DMS153 treated with DMSO at 0.1 percent for 48 hours (cell line): ENCODE data around the gene TBC1D20.
"Not testable (repeated sequence)": the region's sequence is repeated elsewhere in the genome, so short reads cannot be mapped to it uniquely, and the experiment has no call there.

Experiments used
- DNase-seq: peaks from one replicate; lab custom pipeline; 2025; ENCODE audit not compliant: unreplicated experiment; lab: John Stamatoyannopoulos, UW

The TBC1D20 gene

GRCh38 chr20:402898-403581 lies 59.3 kb downstream of the TBC1D20 start:
- no peak for DNase-seq

DNA sequence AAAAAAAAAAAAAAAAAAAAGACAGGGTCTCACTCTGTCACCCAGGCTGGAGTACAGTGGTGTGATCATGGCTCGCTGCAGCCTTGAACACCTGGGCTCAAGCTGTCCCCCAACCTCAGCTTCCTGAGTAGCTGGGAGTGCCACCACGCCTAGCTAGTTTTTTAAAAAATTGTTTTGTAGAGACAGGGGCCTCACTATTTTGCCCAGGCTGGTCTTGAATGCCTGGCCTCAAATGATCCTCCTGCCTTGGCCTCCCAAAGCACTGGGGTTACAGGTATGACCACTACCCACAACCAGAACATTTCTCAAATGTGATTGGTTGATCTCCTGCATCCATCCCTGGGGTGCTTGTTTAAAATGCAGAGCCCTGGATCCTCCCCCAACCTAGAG lies 59.8 kb downstream of the TBC1D20 start:
- DNase-seq, result no peak

DNA sequence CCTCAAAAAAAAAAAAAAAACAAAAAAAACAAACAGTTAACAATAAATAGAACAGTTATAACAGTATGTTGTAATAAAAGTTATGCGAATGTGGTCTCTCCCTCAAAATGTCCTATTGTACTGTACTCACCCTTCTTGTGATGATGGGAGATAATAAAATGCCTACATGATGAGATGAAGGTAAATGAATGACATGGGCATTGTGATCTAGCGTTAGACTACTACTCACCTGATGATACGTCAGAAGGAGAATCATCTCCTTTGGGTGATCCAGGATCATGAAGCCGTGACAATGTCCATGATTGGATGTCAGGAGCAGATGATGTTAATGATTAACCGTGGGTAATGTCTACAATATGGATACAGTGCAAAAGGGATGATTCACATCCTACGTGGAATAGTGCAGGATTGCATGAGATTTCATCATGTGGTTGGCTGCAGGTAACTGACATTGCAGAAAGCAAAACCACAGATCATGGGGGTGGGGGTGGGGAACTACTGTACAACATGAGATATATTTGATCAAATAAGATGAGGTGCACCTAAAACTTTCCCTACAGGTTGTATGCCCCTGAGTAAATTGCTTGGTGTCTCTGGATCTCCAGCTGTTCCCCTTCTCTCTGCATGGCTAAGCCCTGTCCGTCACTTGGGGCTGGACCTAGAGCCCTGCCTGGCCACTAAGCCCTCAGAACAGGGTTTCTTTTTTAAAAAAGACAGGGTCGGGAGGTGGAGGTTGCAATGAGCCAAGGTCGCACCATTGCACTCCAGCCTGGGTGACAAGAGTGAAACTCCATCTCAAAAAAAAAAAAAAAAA lies 60.4 kb downstream of the TBC1D20 start:
- DNase-seq, result no peak

DNA sequence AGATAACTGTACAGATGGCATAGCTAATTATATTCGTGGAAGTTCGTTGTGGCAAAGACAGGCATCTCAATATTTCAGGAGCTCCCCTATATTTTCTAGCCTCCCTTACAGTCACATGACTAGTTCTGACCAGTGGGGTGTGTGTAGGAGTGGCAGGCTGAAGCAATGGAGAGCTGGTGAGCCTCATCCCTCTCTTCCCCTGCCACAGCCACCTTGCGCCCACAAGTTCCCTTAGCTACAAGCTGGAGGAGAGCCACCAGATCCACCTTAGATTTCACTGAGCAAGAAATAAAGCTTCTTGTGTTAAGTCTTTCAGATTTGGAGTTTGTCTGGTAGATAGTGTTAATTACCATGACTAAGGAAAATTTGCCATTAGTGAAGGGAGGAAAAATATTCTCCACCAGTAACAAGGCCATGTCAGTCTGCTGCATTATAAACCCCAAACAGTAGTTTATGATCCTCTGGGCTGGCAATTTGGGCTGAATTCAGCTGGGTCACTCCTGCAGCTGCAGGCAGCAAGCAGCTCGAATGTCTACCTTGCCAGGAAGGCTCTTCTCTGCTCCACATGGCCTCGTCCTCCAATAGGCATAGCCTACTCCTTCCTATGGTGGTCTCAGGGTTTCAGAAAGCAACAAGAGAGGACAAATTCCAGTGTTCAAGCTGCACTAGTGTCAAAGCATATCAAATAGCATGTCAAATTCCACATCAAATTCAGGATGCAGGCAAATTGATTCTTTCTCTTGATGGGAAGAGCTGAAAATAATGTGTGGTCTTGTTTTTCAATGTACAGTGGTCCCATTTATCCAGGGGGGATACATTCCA lies 61.7 kb downstream of the TBC1D20 start:
- no peak for DNase-seq

- no peak for DNase-seq
Observed at GRCh38 chr20:400128-400453, 62.2 kb downstream of the TBC1D20 start.

DNA sequence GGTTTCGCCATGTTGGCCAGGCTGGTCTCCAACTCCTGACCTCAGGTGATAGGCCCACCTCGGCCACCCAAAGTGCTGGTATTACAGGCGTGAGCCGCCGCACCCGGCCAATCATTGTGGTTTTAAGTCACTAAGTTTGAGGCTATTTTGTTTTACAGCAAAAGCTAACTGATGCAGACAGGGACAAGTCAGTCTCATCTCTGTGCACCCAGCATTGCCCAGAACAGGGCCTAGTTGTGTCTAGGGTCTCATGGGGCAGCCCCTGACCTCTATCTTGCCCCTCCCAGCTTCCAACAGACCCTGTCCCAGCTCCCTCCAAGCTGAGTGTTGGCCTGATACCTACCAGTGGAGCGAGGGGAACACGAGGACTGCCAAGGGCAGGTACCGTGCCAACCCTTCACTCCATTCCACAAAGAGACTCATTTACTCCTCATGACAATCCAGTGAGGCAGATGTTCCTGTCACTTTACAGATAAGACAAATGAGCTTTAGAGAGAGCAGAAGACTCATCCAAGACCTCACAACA lies 63.1 kb downstream of the TBC1D20 start:
- DNase-seq, result no peak

- no peak for DNase-seq
Observed at GRCh38 chr20:397432-398237, 64.7 kb downstream of the TBC1D20 start.

GRCh38 chr20:396619-397431 lies 65.5 kb downstream of the TBC1D20 start:
- DNase-seq, result no peak

- DNase-seq, result no peak
Observed at GRCh38 chr20:396252-396618, 66.1 kb downstream of the TBC1D20 start.

- DNase-seq, result not testable (repeated sequence)
Observed at GRCh38 chr20:393296-393695, 69.0 kb downstream of the TBC1D20 start.

DNA sequence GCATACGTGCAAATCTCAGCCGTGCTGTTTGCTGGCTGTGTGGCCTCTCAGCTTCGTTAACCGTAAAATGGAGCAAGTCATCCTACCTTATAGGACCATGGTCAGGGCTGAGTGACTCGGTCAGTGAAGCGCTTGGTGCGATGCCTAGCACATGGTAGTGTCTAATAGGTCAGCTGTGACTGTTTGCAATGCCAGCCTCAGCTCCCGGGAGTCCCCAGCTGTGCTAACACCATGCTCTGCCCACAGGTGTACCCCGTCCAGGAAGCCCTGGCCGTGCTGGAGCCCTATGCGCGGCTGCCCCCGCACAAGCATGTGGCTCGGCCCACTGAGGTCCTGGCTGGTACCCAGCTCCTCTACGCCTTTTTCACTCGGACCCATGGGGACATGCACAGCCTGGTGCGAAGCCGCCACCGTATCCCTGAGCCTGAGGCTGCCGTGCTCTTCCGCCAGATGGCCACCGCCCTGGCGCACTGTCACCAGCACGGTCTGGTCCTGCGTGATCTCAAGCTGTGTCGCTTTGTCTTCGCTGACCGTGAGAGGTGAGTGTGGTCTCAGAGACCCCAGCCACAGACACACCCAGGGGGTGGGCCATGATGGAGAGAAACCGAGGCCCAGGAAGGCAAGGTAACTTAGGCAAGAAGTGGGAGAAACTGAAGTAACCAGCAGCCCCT lies 71.2 kb downstream of the TBC1D20 start:
- no peak for DNase-seq

DNA sequence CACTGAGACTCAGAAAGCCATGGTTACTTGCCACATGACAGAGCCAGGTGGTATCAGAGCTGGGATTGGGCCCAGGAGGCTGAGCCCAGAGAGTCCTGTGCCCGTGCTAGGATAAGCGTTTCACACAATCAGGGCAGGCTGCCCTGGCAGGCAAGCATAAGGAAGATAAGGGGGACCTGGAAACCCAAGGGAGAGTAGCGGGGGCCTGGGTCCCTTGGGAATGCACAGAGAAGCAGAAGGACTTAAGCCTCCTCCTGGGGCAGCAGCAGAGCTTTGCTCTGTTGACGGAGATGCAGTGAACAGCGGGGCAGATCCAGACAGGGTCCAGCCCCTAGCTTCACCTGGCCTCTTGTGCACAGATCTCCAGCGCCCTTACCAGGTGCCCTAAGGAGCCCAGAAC lies 73.1 kb downstream of the TBC1D20 start:
- no peak for DNase-seq

DNA sequence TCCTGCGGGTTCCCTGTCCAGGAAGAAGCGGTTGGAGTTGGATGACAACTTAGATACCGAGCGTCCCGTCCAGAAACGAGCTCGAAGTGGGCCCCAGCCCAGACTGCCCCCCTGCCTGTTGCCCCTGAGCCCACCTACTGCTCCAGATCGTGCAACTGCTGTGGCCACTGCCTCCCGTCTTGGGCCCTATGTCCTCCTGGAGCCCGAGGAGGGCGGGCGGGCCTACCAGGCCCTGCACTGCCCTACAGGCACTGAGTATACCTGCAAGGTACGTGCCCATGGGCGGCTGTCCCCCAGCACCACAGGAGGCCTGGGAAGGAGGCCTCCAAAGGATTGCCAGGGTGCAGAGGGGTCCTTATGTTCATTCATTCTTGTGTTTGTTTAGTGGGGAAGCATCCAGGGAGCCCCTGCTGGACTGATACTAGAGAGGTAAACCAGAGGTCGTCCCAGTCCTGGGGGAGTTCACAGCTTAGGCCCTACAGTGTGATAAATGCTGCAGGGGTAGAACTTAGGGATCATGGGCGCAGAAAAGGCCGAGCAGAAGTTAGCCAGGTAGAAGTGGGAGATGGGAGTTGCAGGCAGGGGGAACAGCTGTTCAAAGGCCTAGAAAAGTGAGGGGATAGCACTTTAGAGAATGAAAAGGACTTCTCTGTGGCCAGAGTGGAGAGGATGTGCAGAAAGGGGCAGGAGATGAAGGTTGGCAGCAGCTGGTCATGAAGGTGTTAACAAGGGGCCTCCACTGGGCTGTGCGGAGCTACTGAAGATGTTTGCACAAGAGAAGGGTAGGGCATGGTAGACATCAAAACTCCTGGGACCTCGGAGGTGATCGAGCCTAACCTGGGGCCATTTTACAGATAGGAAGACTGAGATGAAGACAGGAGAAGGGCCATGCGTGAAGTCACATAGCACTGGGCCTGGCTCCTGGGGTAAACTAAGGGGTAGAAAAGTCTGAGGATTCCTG lies 74.0 kb downstream of the TBC1D20 start:
- no peak for DNase-seq

- no peak for DNase-seq
Observed at GRCh38 chr20:387520-387919, 74.8 kb downstream of the TBC1D20 start.

DNA sequence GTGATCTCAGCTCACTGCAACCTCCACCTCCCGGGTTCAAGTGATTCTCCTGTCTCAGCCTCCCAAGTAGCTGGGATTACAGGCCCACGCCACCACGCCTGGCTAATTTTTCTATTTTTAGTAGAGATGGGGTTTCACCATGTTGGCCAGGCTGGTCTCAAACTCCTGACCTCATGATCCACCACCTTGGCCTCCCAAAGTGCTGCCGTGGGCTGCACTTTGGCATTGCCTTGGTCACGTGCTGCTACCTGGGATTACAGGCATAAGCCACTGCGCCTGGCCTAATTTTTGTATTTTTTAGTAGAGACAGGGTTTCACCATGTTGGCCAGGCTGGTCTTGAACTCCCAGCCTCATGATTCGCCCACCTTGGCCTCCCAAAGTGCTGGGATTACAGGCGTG lies 75.7 kb downstream of the TBC1D20 start:
- DNase-seq, result not testable (repeated sequence)
